Panc1 (cell line): ENCODE data around the gene RAD1.

Experiments used
- POLR2AphosphoS5 ChIP-seq: IDR thresholded peaks from 2 replicates; pipeline ENCODE4 v1.6.1; 2012; ENCODE audit warnings: mild to moderate bottlenecking, low read depth, low read length, moderate library complexity
- REST ChIP-seq, 2 experiments: IDR thresholded peaks; 2 replicates each; pipeline ENCODE4 v1.6.1; 2011 to 2012; ENCODE audit warnings: low read depth in 2 of 2, control low read depth in 1 of 2, low read length in 1 of 2, mild to moderate bottlenecking in 1 of 2, moderate library complexity in 1 of 2; ENCODE audit not compliant: insufficient read depth in 1 of 2
- SIN3A ChIP-seq: IDR thresholded peaks from 2 replicates; pipeline ENCODE4 v1.6.1; 2012; ENCODE audit warnings: low read depth, mild to moderate bottlenecking, low read length, moderate library complexity, borderline replicate concordance; ENCODE audit not compliant: insufficient read depth
- TF ChIP-seq, protein P1 (sequence below): fragments of 450-650 bp; IDR thresholded peaks from 2 replicates; pipeline ENCODE4 v1.5.1; 2017; ENCODE audit warnings: mild to moderate bottlenecking

DNA sequence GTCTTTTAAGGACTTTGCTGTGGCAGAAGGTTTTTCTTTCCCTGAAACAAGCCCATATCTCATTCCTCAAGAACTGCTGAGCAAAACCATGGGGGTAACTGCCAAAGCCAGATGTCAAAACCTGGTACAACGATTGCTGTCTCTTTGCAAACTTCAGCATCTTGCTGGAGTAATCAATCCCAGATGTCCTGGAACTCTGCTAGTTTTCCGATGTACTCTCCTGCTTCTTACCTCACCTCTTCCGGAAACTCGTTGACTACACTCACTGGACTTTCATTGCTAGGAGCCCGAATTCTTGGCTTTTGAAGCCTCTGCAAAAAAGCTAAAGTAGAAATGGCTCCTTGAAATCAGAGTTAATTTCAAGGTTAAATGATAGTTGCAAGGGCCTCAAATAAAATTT lies 23.3 kb downstream of the RAD1 start:
- TF ChIP-seq, protein P1, sequence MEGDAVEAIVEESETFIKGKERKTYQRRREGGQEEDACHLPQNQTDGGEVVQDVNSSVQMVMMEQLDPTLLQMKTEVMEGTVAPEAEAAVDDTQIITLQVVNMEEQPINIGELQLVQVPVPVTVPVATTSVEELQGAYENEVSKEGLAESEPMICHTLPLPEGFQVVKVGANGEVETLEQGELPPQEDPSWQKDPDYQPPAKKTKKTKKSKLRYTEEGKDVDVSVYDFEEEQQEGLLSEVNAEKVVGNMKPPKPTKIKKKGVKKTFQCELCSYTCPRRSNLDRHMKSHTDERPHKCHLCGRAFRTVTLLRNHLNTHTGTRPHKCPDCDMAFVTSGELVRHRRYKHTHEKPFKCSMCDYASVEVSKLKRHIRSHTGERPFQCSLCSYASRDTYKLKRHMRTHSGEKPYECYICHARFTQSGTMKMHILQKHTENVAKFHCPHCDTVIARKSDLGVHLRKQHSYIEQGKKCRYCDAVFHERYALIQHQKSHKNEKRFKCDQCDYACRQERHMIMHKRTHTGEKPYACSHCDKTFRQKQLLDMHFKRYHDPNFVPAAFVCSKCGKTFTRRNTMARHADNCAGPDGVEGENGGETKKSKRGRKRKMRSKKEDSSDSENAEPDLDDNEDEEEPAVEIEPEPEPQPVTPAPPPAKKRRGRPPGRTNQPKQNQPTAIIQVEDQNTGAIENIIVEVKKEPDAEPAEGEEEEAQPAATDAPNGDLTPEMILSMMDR, result no peak
- no peak for TF ChIP-seq REST (IDR thresholded peaks at IDR 0.05; ENCODE audit: insufficient read depth in 1 of 2, low read depth in 2 of 2, low read length in 1 of 2)
- TF ChIP-seq SIN3A, result no peak
- no peak for TF ChIP-seq POLR2AphosphoS5
